GM20431 (cell line): ENCODE results near the gene RAET1L.

Experiments used
- in situ Hi-C: fragments of 300-500 bp; cut with MseI, MboI; formaldehyde crosslinking; loops from one replicate; pipeline ENCODE4 v1.15.0; 2020; ENCODE audit warnings: low sequenced_read_pairs; ENCODE audit not compliant: unreplicated experiment

Gene RAET1L, protein sequence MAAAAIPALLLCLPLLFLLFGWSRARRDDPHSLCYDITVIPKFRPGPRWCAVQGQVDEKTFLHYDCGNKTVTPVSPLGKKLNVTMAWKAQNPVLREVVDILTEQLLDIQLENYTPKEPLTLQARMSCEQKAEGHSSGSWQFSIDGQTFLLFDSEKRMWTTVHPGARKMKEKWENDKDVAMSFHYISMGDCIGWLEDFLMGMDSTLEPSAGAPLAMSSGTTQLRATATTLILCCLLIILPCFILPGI

GRCh38 chr6:150025201-150025917, at the start of gene RAET1L:
Gene RAET1L (minus strand): TSS chr6:150025532. CDS start chr6:150025471, 61 bp downstream.
- in situ Hi-C loops = no loop called here

DNA sequence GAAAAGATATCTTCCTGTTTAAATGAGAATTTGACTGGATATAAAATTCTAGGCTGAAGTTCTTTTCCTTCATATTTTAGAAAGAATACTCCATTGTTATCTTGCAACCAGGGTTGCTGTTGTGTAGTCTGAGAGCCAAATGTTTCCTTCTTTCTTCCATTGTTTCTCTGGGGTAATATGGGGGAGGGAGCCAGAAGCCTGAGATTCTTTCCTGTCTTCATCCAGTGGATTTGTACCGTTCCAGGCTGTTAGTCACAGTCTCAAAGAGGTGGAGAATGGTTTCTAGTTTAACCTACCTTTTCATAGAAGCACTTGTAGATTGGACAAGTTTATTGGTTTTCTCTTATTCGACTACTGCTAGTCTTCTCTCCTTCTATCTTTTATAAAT, 49.7 kb upstream of the RAET1L start:
- in situ Hi-C loops = no loop called here

- in situ Hi-C loops = loop anchor here (25.0 kb wide), 1 partner anchor 738 kb away; no protein-coding TSS in a partner anchor
Measured at GRCh38 chr6:150074396-150075033, 49.2 kb upstream of the RAET1L start.

DNA sequence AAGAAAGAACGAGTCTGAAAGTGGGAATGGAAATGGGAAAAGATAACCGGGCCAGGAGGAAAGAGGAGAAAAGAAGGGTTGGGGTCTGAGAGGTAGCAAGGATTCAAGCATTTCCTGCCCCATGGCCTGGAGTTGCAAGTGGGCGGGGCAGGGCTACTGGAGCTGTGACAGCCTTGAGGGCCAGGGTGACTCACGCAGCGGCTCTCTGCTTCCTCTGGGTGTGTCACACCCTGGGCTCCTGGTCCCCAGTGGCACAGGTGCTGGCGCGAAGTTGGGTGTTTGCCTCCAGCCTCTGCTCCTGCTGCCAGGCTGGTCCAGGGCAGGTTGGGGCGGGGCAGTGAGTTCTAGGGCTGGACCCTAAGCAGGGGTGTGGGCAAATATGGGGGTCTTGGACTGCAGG, 46.9 kb upstream of the RAET1L start:
- in situ Hi-C loops = loop anchor here (25.0 kb wide), 1 partner anchor 740 kb away; no protein-coding TSS in a partner anchor

DNA sequence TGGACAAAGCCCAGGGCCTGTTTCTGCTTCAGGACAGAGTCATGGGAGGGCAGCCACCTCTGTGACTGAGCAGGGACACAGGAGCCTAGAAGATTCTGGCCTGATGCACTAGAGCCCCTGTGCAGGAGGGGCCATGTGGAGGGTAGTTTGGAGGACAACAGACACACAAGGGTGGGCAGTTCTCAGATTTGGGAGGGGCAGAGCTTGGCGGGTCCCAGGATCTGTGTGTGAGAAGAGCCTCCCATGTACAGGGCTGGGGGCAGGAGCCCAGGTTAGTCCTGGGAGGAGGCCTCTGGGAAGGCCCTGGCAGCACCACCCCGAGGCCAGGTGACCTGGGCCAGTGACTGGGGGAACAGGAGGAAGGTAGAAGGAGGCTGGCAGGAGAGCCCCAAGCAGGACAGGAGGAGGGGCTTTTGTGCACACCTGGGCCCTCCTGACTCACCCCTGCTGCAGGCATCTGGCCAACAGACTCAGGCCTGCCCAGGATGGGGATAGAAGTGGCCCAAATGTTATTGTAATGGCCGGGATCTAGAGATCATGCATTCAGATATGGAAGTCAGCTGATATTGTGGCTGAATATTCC, 45.0 kb upstream of the RAET1L start:
- in situ Hi-C loops = loop anchor here (25.0 kb wide), 1 partner anchor 742 kb away; no protein-coding TSS in a partner anchor

DNA sequence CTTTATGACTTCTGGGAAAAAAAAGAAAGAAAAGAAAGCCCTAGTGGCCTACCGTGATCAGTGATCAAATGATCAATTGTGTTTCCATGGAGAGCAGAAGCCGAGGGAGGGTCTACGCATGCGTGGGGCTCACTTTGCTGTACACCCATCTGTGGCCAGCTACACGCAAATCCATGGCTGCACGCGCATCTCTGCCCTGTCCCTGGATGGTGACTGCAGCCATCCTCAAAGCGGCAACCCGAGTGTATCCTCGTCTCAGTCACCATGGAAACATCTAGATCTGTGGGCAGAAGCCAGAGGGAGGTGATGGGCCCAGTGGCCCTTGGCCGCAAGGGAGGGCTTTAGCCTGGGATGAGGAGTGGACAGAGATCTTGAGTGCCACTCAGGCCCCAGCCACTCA, 44.4 kb upstream of the RAET1L start:
- in situ Hi-C loops = loop anchor here (25.0 kb wide), 1 partner anchor 743 kb away; no protein-coding TSS in a partner anchor

GRCh38 chr6:150068720-150069648, 43.7 kb upstream of the RAET1L start, which contains the start of gene ULBP3:
Gene ULBP3 (minus strand): TSS chr6:150069121. CDS start chr6:150069066, 55 bp downstream.
- in situ Hi-C loops = loop anchor here (25.0 kb wide), 1 partner anchor 743 kb away; no protein-coding TSS in a partner anchor

DNA sequence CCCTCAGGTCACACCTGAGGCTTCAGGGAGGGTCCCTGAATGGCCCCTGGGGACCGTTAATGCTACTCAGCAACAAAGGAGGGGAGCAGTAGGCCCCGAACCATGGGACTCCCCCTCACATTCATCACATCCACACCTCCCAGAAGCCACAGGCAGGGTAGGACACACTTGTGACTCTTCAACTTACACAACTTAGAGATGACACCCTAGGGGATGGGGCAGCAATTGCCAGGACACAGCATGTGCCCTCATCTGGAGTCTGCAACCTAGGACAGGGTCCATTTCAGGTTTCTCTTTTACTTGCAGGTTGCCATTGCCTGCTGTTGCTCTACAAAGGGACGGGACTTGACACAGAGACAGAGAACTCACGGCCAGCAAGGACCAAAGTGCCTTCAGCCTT, 42.8 kb upstream of the RAET1L start:
- in situ Hi-C loops = loop anchor here (25.0 kb wide), 1 partner anchor 744 kb away; no protein-coding TSS in a partner anchor

DNA sequence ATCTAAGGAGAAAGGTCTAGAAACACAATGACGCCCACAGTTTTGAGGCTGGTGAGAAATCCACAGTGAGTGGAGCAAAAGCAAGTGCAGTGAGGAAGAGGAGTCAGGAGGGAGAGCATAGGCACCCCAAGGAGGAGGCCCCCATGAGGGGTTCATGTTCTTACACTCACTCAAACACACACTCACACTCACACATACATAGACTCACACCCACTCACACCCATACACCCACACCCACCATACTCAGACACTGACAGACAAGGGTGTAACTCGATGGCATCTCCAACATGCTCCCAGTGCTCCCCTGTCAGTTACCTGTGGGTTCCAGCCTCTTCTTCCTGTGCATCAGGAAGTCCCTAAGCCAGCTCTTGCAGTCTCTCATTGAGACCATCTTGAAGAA, 39.8 kb upstream of the RAET1L start:
- in situ Hi-C loops = loop anchor here (25.0 kb wide), 1 partner anchor 747 kb away; no protein-coding TSS in a partner anchor

DNA sequence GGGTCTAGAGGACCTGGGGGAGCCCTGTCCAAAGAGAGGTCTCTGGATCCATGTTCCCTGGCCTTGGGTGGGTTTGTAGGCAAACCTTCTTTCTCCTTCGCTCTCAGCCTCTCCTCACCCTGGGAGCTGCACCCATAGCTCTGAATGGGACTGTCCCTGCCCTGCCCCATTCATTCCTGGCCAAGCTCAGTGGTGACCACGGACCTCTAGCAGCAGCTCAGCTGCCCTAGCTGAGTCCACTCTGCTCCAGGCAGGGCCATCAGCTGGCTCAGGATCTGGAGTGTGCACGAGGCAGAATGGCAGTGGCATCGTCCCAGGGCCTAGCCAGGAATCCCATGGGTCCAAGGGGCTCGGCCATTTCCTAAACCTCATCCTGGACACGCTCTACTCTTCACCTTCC, 38.3 kb upstream of the RAET1L start:
- in situ Hi-C loops = loop anchor here (25.0 kb wide), 1 partner anchor 749 kb away; no protein-coding TSS in a partner anchor

GRCh38 chr6:150059973-150060372, 34.6 kb upstream of the RAET1L start:
- in situ Hi-C loops = loop anchor here (25.0 kb wide), 1 partner anchor 752 kb away; no protein-coding TSS in a partner anchor

DNA sequence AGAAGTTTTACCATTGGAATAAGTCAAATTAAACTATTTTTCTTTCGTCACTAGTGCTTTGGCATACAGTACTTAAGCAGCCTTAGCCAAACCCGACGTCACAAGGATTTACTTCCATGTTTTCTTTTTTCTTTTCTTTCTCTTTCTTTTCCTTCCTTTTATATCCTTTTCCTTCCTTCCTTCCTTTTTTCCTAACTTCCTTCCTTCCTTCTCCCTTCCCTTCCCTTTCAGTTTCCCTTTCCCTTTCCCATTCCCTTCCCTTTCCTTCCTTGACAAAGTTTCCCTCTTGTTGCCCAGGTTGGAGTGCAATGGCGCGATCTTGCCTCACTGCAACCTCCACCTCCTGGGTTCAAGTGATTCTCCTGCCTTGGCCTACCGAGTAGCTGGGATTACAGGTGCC, 33.7 kb upstream of the RAET1L start:
- in situ Hi-C loops = loop anchor here (25.0 kb wide), 1 partner anchor 753 kb away; no protein-coding TSS in a partner anchor

DNA sequence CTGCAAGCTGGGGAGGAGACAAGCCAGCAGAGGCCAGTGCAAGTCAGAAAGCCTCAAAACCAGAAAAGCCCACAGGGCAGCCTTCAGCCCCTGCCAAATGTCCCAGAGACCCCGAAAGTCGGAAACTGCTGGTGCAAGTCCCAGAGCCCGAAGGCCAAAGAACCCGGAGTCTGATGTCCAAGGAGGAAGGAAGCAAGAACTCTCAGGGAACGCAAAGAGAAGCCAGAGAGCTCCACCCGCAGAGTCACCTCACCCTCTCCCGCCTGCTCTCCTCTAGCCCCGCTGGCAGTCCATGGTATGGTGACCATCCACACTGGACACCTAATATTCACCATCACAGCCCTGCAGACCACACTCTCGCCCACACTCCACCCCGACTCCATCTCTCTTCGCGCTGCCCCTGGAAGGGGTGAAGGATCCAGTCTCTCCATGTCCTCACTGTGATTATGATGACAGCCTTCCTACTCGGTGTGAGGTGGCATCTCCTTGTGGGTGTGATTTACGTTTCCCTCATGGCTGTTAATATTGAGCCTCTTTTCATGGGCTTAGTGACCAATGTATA, 33.0 kb upstream of the RAET1L start:
- in situ Hi-C loops = loop anchor here (25.0 kb wide), 1 partner anchor 754 kb away; no protein-coding TSS in a partner anchor

DNA sequence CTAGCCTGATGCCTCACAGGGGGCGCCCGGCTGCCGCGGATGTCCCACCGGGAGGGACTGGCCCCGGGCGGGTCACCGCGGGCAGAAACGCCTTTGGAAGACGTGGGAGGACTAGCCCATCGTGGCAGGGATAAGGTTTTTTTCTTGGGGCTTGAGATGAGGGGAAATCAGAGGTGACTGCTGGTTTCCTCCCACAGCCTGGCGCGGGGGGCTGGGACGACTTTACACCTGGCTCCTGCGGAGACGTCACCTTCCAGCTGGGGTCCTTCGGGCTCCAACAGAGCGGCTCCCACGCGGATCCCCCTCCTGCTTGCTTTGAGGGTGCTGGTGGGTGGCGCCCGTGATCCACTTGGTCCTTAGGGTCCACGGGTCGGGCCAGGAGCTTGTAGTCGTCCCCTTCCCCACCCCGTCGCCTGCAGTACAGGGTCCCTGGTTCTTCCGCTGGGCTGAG, 32.2 kb upstream of the RAET1L start:
- in situ Hi-C loops = loop anchor here (25.0 kb wide), 1 partner anchor 755 kb away; no protein-coding TSS in a partner anchor

GRCh38 chr6:150056916-150057315, 31.6 kb upstream of the RAET1L start:
- in situ Hi-C loops = loop anchor here (25.0 kb wide), 1 partner anchor 755 kb away; no protein-coding TSS in a partner anchor

- in situ Hi-C loops = loop anchor here (25.0 kb wide), 1 partner anchor 756 kb away; no protein-coding TSS in a partner anchor
Measured at GRCh38 chr6:150056156-150056555, 30.8 kb upstream of the RAET1L start.

DNA sequence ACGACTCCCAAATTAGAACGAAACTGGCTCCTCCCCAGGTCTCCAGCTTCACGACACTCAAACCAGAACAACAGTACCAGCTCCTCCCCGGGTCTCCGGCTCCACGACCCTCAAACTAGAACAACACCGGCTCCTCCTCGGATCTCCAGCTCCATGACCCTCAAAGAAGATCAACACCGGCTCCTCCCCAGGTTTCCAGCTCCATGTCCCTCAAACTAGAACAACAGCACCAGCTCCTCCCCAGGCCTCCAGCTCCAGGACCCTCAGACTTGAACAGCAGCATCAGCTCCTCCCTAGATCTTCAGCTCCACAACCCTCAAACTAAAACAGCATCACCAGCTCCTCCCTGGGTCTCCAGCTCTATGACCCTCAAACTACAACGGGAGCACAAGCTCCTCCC, 29.8 kb upstream of the RAET1L start:
- in situ Hi-C loops = loop anchor here (25.0 kb wide), 1 partner anchor 757 kb away; no protein-coding TSS in a partner anchor

GRCh38 chr6:150053450-150053849, 28.1 kb upstream of the RAET1L start:
- in situ Hi-C loops = loop anchor here (25.0 kb wide), 1 partner anchor 759 kb away; no protein-coding TSS in a partner anchor
